ENCODE results near the gene C2CD5.
A peak's percentile ranks its signal among the peaks of the same experiment; 100 is the strongest.
"Not testable (repeated sequence)": the region's sequence is repeated elsewhere in the genome, so short reads cannot be mapped to it uniquely, and the experiment has no call there.

The C2CD5 gene

GRCh38 chr12:22457085-22457484 lies 87.3 kb downstream of the C2CD5 start:
- Mint-ChIP-seq H3K9me3 (no peaks in the 10 kb centered on the region), H3K4me3 (no peak overlapping the region), H3K27me3 (ENCODE audit: low read depth, poor library complexity) (no peaks in the 10 kb centered on the region), H3K36me3 (ENCODE audit: low read depth) (peaks cover 4% of the 10 kb centered on the region), H3K4me1 (no peaks in the 10 kb centered on the region), H3K27ac (no peak overlapping the region)
- no peak for TF ChIP-seq CTCF (IDR thresholded peaks at IDR 0.05)
- DNase-seq: no peak

DNA sequence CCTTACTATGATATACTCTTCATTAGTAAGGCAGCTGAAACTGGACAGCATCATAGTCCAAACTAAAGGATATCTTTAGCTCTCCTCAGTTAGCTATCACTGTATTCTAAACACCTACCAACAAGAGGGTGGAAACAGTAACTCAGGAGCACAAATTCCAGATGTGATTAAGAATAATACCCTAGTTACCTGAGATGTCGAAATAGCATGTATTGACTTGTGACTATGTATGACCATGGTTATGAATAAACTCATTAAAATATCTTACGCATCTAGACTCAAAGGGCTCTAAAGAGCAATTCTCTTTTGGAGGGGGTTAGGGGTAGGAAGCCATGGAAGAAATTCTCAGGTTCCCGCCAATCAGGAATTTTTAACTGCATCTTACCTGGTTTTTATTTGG lies 90.8 kb downstream of the C2CD5 start:
- no peak for TF ChIP-seq CTCF (IDR thresholded peaks at IDR 0.05)
- no peak overlapping the region for H3K27ac Mint-ChIP-seq
- H3K36me3 Mint-ChIP-seq (ENCODE audit: low read depth): peaks cover 21% of the 10 kb centered on the region
- DNase-seq: no peak
- no peaks in the 10 kb centered on the region for H3K27me3 Mint-ChIP-seq (ENCODE audit: low read depth, poor library complexity)
- no peak overlapping the region for H3K4me3 Mint-ChIP-seq
- no peaks in the 10 kb centered on the region for H3K4me1 Mint-ChIP-seq
- no peaks in the 10 kb centered on the region for H3K9me3 Mint-ChIP-seq

GRCh38 chr12:22447223-22447622 lies 97.1 kb downstream of the C2CD5 start:
- TF ChIP-seq CTCF (IDR thresholded peaks at IDR 0.05): no peak
- Mint-ChIP-seq H3K4me1 (no peaks in the 10 kb centered on the region), H3K9me3 (no peaks in the 10 kb centered on the region), H3K36me3 (ENCODE audit: low read depth) (peaks cover 21% of the 10 kb centered on the region), H3K27me3 (ENCODE audit: low read depth, poor library complexity) (no peaks in the 10 kb centered on the region), H3K4me3 (no peak overlapping the region), H3K27ac (no peak overlapping the region)
- DNase-seq: no peak

DNA sequence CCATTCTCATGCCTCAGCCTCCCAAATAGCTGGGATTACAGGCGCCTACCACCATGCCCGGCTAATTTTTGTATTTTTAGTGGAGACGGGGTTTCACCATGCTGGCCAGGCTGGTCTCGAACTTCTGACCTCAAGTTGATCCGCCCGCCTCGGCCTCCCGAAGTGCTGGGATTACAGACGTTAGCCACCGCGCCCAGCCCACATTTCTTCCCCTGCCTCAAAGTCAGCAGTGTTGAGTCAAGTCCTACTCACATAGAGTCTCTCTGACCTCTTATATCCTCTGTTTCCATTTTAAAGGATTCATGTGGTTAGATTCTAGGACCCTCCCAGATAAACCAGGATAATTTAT lies 100.1 kb downstream of the C2CD5 start:
- not testable (repeated sequence) for DNase-seq; H3K27me3 Mint-ChIP-seq (ENCODE audit: low read depth, poor library complexity); H3K9me3 Mint-ChIP-seq; H3K27ac Mint-ChIP-seq; H3K4me3 Mint-ChIP-seq; H3K4me1 Mint-ChIP-seq; H3K36me3 Mint-ChIP-seq (ENCODE audit: low read depth)

GRCh38 chr12:22443379-22444316 lies 100.7 kb downstream of the C2CD5 start:
- H3K27ac Mint-ChIP-seq: no peak overlapping the region
- peak; percentile 74 for TF ChIP-seq CTCF (IDR thresholded peaks at IDR 0.05)
- no peaks in the 10 kb centered on the region for H3K9me3 Mint-ChIP-seq
- peaks cover 6% of the 10 kb centered on the region for H3K36me3 Mint-ChIP-seq (ENCODE audit: low read depth)
- no peaks in the 10 kb centered on the region for H3K4me1 Mint-ChIP-seq
- H3K27me3 Mint-ChIP-seq (ENCODE audit: low read depth, poor library complexity): no peaks in the 10 kb centered on the region
- H3K4me3 Mint-ChIP-seq: no peak overlapping the region
- DNase-seq: peak; percentile 60

- Mint-ChIP-seq H3K4me3 (no peak overlapping the region), H3K27me3 (ENCODE audit: low read depth, poor library complexity) (no peaks in the 10 kb centered on the region), H3K36me3 (ENCODE audit: low read depth) (no peaks in the 10 kb centered on the region), H3K4me1 (peaks cover 8% of the 10 kb centered on the region), H3K9me3 (no peaks in the 10 kb centered on the region), H3K27ac (no peak overlapping the region)
- no peak for DNase-seq
- TF ChIP-seq CTCF (IDR thresholded peaks at IDR 0.05): no peak
Measured at GRCh38 chr12:22437031-22437806, 107.1 kb downstream of the C2CD5 start.
